GM23338 (cell line): ENCODE results near the gene HEPACAM2. TPM values are rescaled to one million over a fixed set of nuclear protein-coding genes. Genes with fewer than 3 reads are reported as not detected.

ENCODE experiments used
- ATAC-seq: fragments of 200-7000 bp; cut with Tn5 transposase; 3 replicates; pipeline ENCODE4 v1.9.1; 2020
- DNase-seq: peaks from one replicate; pipeline ENCODE4 v3.0.0-alpha.2; 2015; ENCODE audit warnings: low spot score
- H2AFZ ChIP-seq: fragments of 200-600 bp; sonication (generic); 2 replicates; pipeline ENCODE4 v1.8.0; 2016; ENCODE audit warnings: antibody characterized with exemption, mild to moderate bottlenecking, moderate library complexity
- H3F3A ChIP-seq: fragments of 200-600 bp; sonication (generic); replicated peaks from 2 replicates; pipeline ENCODE4 v1.8.0; 2017; ENCODE audit warnings: antibody characterized with exemption, mixed run types, low read depth
- H3K27ac ChIP-seq: fragments of 200-600 bp; sonication (generic); 2 replicates; pipeline ENCODE4 v1.6.1; 2016; ENCODE audit warnings: low read depth
- H3K27me3 ChIP-seq: fragments of 200-600 bp; sonication (generic); 2 replicates; pipeline ENCODE4 v1.8.0; 2016; ENCODE audit warnings: mild to moderate bottlenecking, mixed run types, moderate library complexity; ENCODE audit not compliant: insufficient read depth
- H3K36me3 ChIP-seq: fragments of 200-600 bp; sonication (generic); 2 replicates; pipeline ENCODE4 v1.8.0; 2016; ENCODE audit warnings: mild to moderate bottlenecking; ENCODE audit not compliant: insufficient read depth
- H3K4me1 ChIP-seq: fragments of 200-600 bp; sonication (generic); 2 replicates; pipeline ENCODE4 v1.8.0; 2016; ENCODE audit warnings: mild to moderate bottlenecking, moderate library complexity; ENCODE audit not compliant: insufficient read depth
- H3K4me2 ChIP-seq: fragments of 200-600 bp; sonication (generic); 2 replicates; pipeline ENCODE4 v1.7.1; 2017; ENCODE audit warnings: mixed run types
- H3K4me3 ChIP-seq: fragments of 200-600 bp; sonication (generic); 2 replicates; pipeline ENCODE4 v1.6.1; 2016; ENCODE audit warnings: mixed run types
- H3K79me2 ChIP-seq: fragments of 200-600 bp; sonication (generic); replicated peaks from 2 replicates; pipeline ENCODE4 v1.8.0; 2017; ENCODE audit warnings: mild to moderate bottlenecking; ENCODE audit not compliant: insufficient read depth
- H3K9me2 ChIP-seq: fragments of 200-600 bp; sonication (generic); 2 replicates; pipeline ENCODE4 v1.8.0; 2017; ENCODE audit not compliant: insufficient read depth
- H4K20me1 ChIP-seq: fragments of 200-600 bp; sonication (generic); replicated peaks from 2 replicates; pipeline ENCODE4 v1.8.0; 2017; ENCODE audit warnings: mild to moderate bottlenecking; ENCODE audit not compliant: insufficient read depth
- H3K27ac Mint-ChIP-seq: 2 replicates; pipeline ENCODE4 v1.8.0; 2020; ENCODE audit warnings: inconsistent platforms, mild to moderate bottlenecking, moderate library complexity, mixed read lengths
- H3K27me3 Mint-ChIP-seq: 3 replicates; pipeline ENCODE4 v1.8.0; 2022; ENCODE audit warnings: low read depth, mild to moderate bottlenecking, moderate library complexity, mixed read lengths, inconsistent platforms; ENCODE audit not compliant: insufficient read depth, poor library complexity
- H3K36me3 Mint-ChIP-seq: 3 replicates; pipeline ENCODE4 v1.8.0; 2021; ENCODE audit warnings: low read depth, mild to moderate bottlenecking, inconsistent platforms, moderate library complexity, mixed read lengths
- H3K4me1 Mint-ChIP-seq: 3 replicates; pipeline ENCODE4 v1.8.0; 2020; ENCODE audit warnings: mild to moderate bottlenecking, inconsistent platforms, mixed read lengths
- H3K4me3 Mint-ChIP-seq: 3 replicates; pipeline ENCODE4 v1.8.0; 2021; ENCODE audit warnings: moderate library complexity, mild to moderate bottlenecking, inconsistent platforms, mixed read lengths
- H3K9me3 Mint-ChIP-seq: 3 replicates; pipeline ENCODE4 v1.8.0; 2020; ENCODE audit warnings: moderate library complexity, mild to moderate bottlenecking, inconsistent platforms, mixed read lengths
- CREB1 ChIP-seq: fragments of 250-450 bp; sonication (Bioruptor Pico); IDR thresholded peaks from 2 replicates; pipeline ENCODE4 v1.5.0; 2020; ENCODE audit warnings: low read depth, mild to moderate bottlenecking, moderate library complexity
- CTCF ChIP-seq, 2 experiments: fragments of 200-600 bp in 1 of 2; sonication (generic) in 1 of 2; conservative IDR thresholded peaks; 2 replicates each; pipeline versions ENCODE4 v1.5.1 to v1.6.1; 2016 to 2017; ENCODE audit warnings: antibody characterized with exemption in 2 of 2, low read depth in 2 of 2, mild to moderate bottlenecking in 2 of 2, moderate library complexity in 1 of 2
- ETS1 ChIP-seq: IDR thresholded peaks from 2 replicates; pipeline ENCODE4 v1.6.1; 2016; ENCODE audit warnings: antibody characterized with exemption
- EZH2 ChIP-seq: fragments of 200-600 bp; sonication (generic); IDR thresholded peaks from one replicate; pipeline ENCODE4 v1.8.0; 2017; ENCODE audit warnings: antibody characterized with exemption, mild to moderate bottlenecking, low read depth; ENCODE audit not compliant: unreplicated experiment
- EZH2phosphoT487 ChIP-seq: fragments of 200-600 bp; sonication (generic); IDR thresholded peaks from one replicate; pipeline ENCODE4 v1.8.1; 2018; ENCODE audit warnings: antibody characterized with exemption; ENCODE audit not compliant: unreplicated experiment
- JUNB ChIP-seq: IDR thresholded peaks from one replicate; pipeline ENCODE4 v1.6.1; 2016; ENCODE audit warnings: antibody characterized with exemption; ENCODE audit not compliant: unreplicated experiment
- NANOG ChIP-seq: IDR thresholded peaks from 2 replicates; pipeline ENCODE4 v1.6.1; 2016; ENCODE audit warnings: antibody characterized with exemption, borderline replicate concordance
- POLR2AphosphoS5 ChIP-seq: IDR thresholded peaks from 2 replicates; pipeline ENCODE4 v1.6.1; 2016; ENCODE audit warnings: antibody characterized with exemption, low read depth
- REST ChIP-seq: IDR thresholded peaks from one replicate; pipeline ENCODE4 v1.6.1; 2018; ENCODE audit warnings: antibody characterized with exemption; ENCODE audit not compliant: unreplicated experiment
- STAT1 ChIP-seq: IDR thresholded peaks from one replicate; pipeline ENCODE4 v1.6.1; 2016; ENCODE audit warnings: antibody characterized with exemption; ENCODE audit not compliant: unreplicated experiment
- ZNF114 ChIP-seq: fragments of 250-450 bp; sonication (Bioruptor Pico); IDR thresholded peaks from 2 replicates; pipeline ENCODE4 v1.5.0; 2020; ENCODE audit warnings: mild to moderate bottlenecking, moderate library complexity
- ZNF331 ChIP-seq: fragments of 250-450 bp; sonication (Bioruptor Pico); IDR thresholded peaks from 2 replicates; pipeline ENCODE4 v1.5.0; 2020; ENCODE audit warnings: low read depth, mild to moderate bottlenecking, moderate library complexity
- polyA plus RNA-seq: library from polyadenylated mRNA; unstranded; fragments of >200 nt; fragmentation: Nextera tagmentation; extraction: Ambion mirVana; gene quantifications from 2 replicates; pipeline ENCODE4 v1.2.1, GENCODE V29; 2016
- total RNA-seq: library from RNA; depleted of rRNA; stranded (reverse); fragments of >200 nt; shearing (Covaris generic); gene quantifications from 2 replicates; pipeline ENCODE4 v1.2.3, GENCODE V29; 2014

HEPACAM2 gene
- total and polyA plus RNA-seq, 2 experiments from 2014 or later: not detected

DNA sequence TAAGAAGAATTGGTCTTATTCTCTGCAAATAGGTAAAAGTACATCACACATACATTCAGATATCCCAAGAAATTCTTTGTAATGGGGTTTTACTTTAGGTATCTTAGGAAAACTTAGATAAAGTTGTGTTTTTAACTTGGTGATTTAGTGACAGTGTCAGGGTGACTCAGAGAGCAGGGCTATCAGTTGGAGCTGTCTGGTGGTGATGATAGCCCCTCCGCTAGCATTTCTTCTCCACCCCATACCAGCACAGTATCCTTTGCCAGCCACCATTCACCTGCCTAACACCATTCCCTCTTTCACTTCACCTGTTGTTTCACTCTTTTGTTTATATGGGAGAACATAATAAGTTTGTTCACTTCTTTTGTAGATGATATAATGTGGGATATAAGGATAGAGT, 36.3 kb upstream of the HEPACAM2 start:
- Mint-ChIP-seq H3K9me3 (no peaks in the 10 kb centered on the region; the same call in 2 of the 3 replicates), H3K27me3 (no peaks in the 10 kb centered on the region), H3K27ac (no peak overlapping the region), H3K4me3 (no peak overlapping the region), H3K36me3 (no peaks in the 10 kb centered on the region), H3K4me1 (peaks cover 5% of the 10 kb centered on the region; the same call in 1 of the 3 replicates)
- TF ChIP-seq CREB1: no peak
- no peak for TF ChIP-seq POLR2AphosphoS5
- no peak for TF ChIP-seq JUNB
- TF ChIP-seq EZH2: no peak
- TF ChIP-seq ZNF331 (CRISPR knock-in tag): no peak
- no peak for TF ChIP-seq REST
- no peak for TF ChIP-seq CTCF (conservative IDR thresholded peaks at IDR 0.05; ENCODE audit: low read depth in 2 of 2)
- TF ChIP-seq EZH2phosphoT487: no peak
- no peak for TF ChIP-seq NANOG
- no peak for TF ChIP-seq ZNF114
- no peak for TF ChIP-seq STAT1
- TF ChIP-seq ETS1: no peak
- Histone ChIP-seq H4K20me1 (no peaks in the 10 kb centered on the region), H3K79me2 (no peaks in the 10 kb centered on the region), H3K4me1 (no peaks in the 10 kb centered on the region), H3K36me3 (no peaks in the 10 kb centered on the region), H3K9me2 (no peaks in the 10 kb centered on the region), H3F3A (no peaks in the 10 kb centered on the region), H3K27me3 (no peaks in the 10 kb centered on the region), H3K4me2 (no peak overlapping the region), H3K27ac (no peak overlapping the region), H2AFZ (no peak overlapping the region), H3K4me3 (no peak overlapping the region)
- DNase-seq: no peak
- ATAC-seq: no peak
